Measurements from ENCODE around the gene NEK8.

Gene NEK8

GRCh38 chr17:28698253-28698941, 30.2 kb upstream of the NEK8 start:
- ATAC-seq, result no peak
- TF ChIP-seq TCF4 (CRISPR knock-in tag; IDR thresholded peaks at IDR 0.05; ENCODE audit: borderline replicate concordance), result no peak
- TF ChIP-seq ZFP30 (CRISPR knock-in tag; IDR thresholded peaks at IDR 0.05), result no peak

GRCh38 chr17:28700278-28700677, 28.3 kb upstream of the NEK8 start:
- no peak for ATAC-seq
- TF ChIP-seq CSDC2 (CRISPR knock-in tag; IDR thresholded peaks at IDR 0.05) (no peak), ZNF70 (CRISPR knock-in tag; IDR thresholded peaks at IDR 0.05) (no peak), ESRRG (CRISPR knock-in tag; IDR thresholded peaks at IDR 0.05) (no peak), TSHZ2 (CRISPR knock-in tag; IDR thresholded peaks at IDR 0.05) (no peak), ZNF565 (CRISPR knock-in tag; conservative IDR thresholded peaks at IDR 0.05; ENCODE audit: low read depth) (no peak), CSRNP3 (CRISPR knock-in tag; IDR thresholded peaks at IDR 0.05) (no peak), SNAI2 (CRISPR knock-in tag; IDR thresholded peaks at IDR 0.05) (no peak), CREB5 (CRISPR knock-in tag; IDR thresholded peaks at IDR 0.05; ENCODE audit: low read depth) (no peak), ZFP30 (CRISPR knock-in tag; IDR thresholded peaks at IDR 0.05) (no peak)

- TF ChIP-seq ZNF8 (CRISPR knock-in tag; IDR thresholded peaks at IDR 0.05) (no peak), ISL1 (CRISPR knock-in tag; IDR thresholded peaks at IDR 0.05) (no peak), TCF4 (CRISPR knock-in tag; IDR thresholded peaks at IDR 0.05; ENCODE audit: borderline replicate concordance) (no peak), PATZ1 (CRISPR knock-in tag; IDR thresholded peaks at IDR 0.05; ENCODE audit: borderline replicate concordance) (no peak), TSHZ2 (CRISPR knock-in tag; IDR thresholded peaks at IDR 0.05) (no peak), ZFP3 (CRISPR knock-in tag; IDR thresholded peaks at IDR 0.05) (no peak), TOX (CRISPR knock-in tag; IDR thresholded peaks at IDR 0.05; ENCODE audit: borderline replicate concordance) (no peak), ESRRG (CRISPR knock-in tag; IDR thresholded peaks at IDR 0.05) (no peak), CREB5 (CRISPR knock-in tag; IDR thresholded peaks at IDR 0.05; ENCODE audit: low read depth) (no peak), ARNTL (CRISPR knock-in tag; IDR thresholded peaks at IDR 0.05; ENCODE audit: borderline replicate concordance, low read depth) (no peak), RARB (CRISPR knock-in tag; IDR thresholded peaks at IDR 0.05) (no peak), CSRNP3 (CRISPR knock-in tag; IDR thresholded peaks at IDR 0.05) (no peak), PPARA (CRISPR knock-in tag; IDR thresholded peaks at IDR 0.05; ENCODE audit: borderline replicate concordance) (no peak), CSDC2 (CRISPR knock-in tag; IDR thresholded peaks at IDR 0.05) (no peak), POU6F1 (CRISPR knock-in tag; IDR thresholded peaks at IDR 0.05; ENCODE audit: borderline replicate concordance, low read depth) (no peak), ZNF565 (CRISPR knock-in tag; conservative IDR thresholded peaks at IDR 0.05; ENCODE audit: low read depth) (no peak), SNAI2 (CRISPR knock-in tag; IDR thresholded peaks at IDR 0.05) (no peak), OSR1 (CRISPR knock-in tag; IDR thresholded peaks at IDR 0.05) (no peak), ZNF70 (CRISPR knock-in tag; IDR thresholded peaks at IDR 0.05) (no peak)
- no peak for ATAC-seq
These were observed 27.6 kb upstream of the NEK8 start for GRCh38 chr17:28700830-28701492.
